ENCODE data around the gene RIC3. TPM values are rescaled to one million over a fixed set of nuclear protein-coding genes. Genes with fewer than 3 reads are reported as not detected.

RIC3 gene
- total and polyA plus RNA-seq, 2 of the 8 experiments (the other 6 are each of a cell fraction or from before 2014, with no cell fraction given), result 6.4 to 15.5 TPM

DNA sequence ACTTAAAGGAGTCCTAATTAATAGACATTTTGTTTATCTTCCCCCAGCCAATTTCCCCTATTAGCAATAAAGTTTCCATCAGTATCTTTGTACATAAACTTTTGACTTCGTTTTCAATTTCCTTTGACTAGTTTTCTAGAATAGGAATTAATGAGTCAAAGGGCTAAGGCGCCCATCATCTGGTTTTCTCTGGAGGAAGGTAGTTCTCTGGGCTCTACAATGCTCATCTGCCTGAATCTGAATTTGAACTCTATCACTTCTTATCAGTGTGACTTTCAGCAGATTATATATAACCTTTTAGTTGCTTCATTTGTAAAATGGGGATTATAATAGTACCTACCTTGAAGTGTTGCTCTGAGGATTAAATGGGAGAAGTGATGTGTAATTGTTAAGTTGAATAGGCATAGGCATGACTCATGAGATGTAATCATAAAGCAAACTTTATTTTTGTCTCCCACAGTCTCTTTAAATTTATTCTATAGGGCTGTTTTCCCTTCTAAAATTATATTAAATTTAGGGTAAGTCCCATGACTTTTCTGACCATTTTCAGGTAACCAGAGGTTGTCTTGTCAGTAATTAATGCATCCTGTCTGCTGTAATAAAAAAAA lies 93.6 kb downstream of the RIC3 start (continued):
- TF ChIP-seq BACH1 (IDR thresholded peaks at IDR 0.05; ENCODE audit: low read length) (no peak), YY1 (IDR thresholded peaks at IDR 0.05; ENCODE audit: low read depth, low read length) (no peak), TAF7 (optimal IDR thresholded peaks at IDR 0.05; ENCODE audit: borderline replicate concordance, low read depth, low read length) (no peak), JUND (IDR thresholded peaks at IDR 0.05; ENCODE audit: low read length) (no peak)
